Astrocyte (in vitro differentiated cells and primary cell): Measurements from ENCODE around the gene TNIK.

Experiments used
- EZH2 ChIP-seq: IDR thresholded peaks from 2 replicates; pipeline ENCODE4 v1.6.1; 2012; ENCODE audit warnings: mild to moderate bottlenecking, low read length, inconsistent platforms; ENCODE audit not compliant: insufficient read depth
- TF ChIP-seq, protein P1 (sequence below): IDR thresholded peaks from 2 replicates; pipeline ENCODE4 v1.5.1; 2011; ENCODE audit warnings: low read depth, mild to moderate bottlenecking, inconsistent platforms, low read length, moderate library complexity; ENCODE audit not compliant: insufficient read depth

DNA sequence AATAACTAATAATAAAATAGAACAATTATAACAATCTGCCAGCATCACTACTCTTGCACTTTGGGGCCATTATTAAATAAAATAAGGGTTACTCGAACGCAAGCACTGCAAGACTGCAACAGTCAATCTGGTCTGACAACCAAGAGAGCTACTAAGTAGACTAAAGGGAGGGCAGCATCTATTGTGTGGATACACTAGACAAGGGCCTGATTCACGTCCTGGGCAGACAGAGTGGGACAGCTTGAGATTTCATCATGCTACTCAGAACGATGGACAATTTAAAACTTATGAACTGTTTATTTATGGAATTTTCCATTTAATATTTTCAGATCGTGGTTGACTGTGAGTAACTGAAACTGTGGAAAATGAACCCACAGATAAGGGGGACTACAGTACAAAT is 39.5 kb downstream of the TNIK start:
- TF ChIP-seq, protein P1, sequence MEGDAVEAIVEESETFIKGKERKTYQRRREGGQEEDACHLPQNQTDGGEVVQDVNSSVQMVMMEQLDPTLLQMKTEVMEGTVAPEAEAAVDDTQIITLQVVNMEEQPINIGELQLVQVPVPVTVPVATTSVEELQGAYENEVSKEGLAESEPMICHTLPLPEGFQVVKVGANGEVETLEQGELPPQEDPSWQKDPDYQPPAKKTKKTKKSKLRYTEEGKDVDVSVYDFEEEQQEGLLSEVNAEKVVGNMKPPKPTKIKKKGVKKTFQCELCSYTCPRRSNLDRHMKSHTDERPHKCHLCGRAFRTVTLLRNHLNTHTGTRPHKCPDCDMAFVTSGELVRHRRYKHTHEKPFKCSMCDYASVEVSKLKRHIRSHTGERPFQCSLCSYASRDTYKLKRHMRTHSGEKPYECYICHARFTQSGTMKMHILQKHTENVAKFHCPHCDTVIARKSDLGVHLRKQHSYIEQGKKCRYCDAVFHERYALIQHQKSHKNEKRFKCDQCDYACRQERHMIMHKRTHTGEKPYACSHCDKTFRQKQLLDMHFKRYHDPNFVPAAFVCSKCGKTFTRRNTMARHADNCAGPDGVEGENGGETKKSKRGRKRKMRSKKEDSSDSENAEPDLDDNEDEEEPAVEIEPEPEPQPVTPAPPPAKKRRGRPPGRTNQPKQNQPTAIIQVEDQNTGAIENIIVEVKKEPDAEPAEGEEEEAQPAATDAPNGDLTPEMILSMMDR, result no peak
- no peak for TF ChIP-seq EZH2
